ENCODE data around the gene PKDCC.

The PKDCC gene

GRCh38 chr2:42048299-42049220 is 739 bp downstream of the PKDCC start:
- in situ Hi-C loops (cut with HindIII; ENCODE audit: low sequenced_read_pairs) = no loop called here

GRCh38 chr2:42049221-42050009 is 1.6 kb downstream of the PKDCC start:
- in situ Hi-C loops (cut with HindIII; ENCODE audit: low sequenced_read_pairs) = no loop called here

- in situ Hi-C loops (cut with HindIII; ENCODE audit: low sequenced_read_pairs) = no loop called here
Measured at GRCh38 chr2:42050010-42050702, 2.3 kb downstream of the PKDCC start.

- in situ Hi-C loops (cut with HindIII; ENCODE audit: low sequenced_read_pairs) = no loop called here
Measured at GRCh38 chr2:42050703-42051542, 3.1 kb downstream of the PKDCC start.

GRCh38 chr2:42051543-42052235 is 3.9 kb downstream of the PKDCC start:
- in situ Hi-C loops (cut with HindIII; ENCODE audit: low sequenced_read_pairs) = no loop called here

GRCh38 chr2:42052702-42053481 is 5.1 kb downstream of the PKDCC start:
- in situ Hi-C loops (cut with HindIII; ENCODE audit: low sequenced_read_pairs) = no loop called here

- in situ Hi-C loops (cut with HindIII; ENCODE audit: low sequenced_read_pairs) = no loop called here
Measured at GRCh38 chr2:42053482-42053790, 5.6 kb downstream of the PKDCC start.

- in situ Hi-C loops (cut with HindIII; ENCODE audit: low sequenced_read_pairs) = no loop called here
Measured at GRCh38 chr2:42053791-42054701, 6.2 kb downstream of the PKDCC start.

GRCh38 chr2:42054714-42055430 is 7.1 kb downstream of the PKDCC start:
- in situ Hi-C loops (cut with HindIII; ENCODE audit: low sequenced_read_pairs) = no loop called here

- in situ Hi-C loops (cut with HindIII; ENCODE audit: low sequenced_read_pairs) = no loop called here
Measured at GRCh38 chr2:42055573-42056514, 8.0 kb downstream of the PKDCC start.

GRCh38 chr2:42057159-42057901 is 9.5 kb downstream of the PKDCC start:
- in situ Hi-C loops (cut with HindIII; ENCODE audit: low sequenced_read_pairs) = no loop called here

- in situ Hi-C loops (cut with HindIII; ENCODE audit: low sequenced_read_pairs) = no loop called here
Measured at GRCh38 chr2:42057902-42058450, 10.2 kb downstream of the PKDCC start.

- in situ Hi-C loops (cut with HindIII; ENCODE audit: low sequenced_read_pairs) = no loop called here
Measured at GRCh38 chr2:42059261-42059898, 11.6 kb downstream of the PKDCC start.

- in situ Hi-C loops (cut with HindIII; ENCODE audit: low sequenced_read_pairs) = no loop called here
Measured at GRCh38 chr2:42060028-42060427, 12.2 kb downstream of the PKDCC start.
